Measurements from ENCODE around the gene CAPN2.

DNA sequence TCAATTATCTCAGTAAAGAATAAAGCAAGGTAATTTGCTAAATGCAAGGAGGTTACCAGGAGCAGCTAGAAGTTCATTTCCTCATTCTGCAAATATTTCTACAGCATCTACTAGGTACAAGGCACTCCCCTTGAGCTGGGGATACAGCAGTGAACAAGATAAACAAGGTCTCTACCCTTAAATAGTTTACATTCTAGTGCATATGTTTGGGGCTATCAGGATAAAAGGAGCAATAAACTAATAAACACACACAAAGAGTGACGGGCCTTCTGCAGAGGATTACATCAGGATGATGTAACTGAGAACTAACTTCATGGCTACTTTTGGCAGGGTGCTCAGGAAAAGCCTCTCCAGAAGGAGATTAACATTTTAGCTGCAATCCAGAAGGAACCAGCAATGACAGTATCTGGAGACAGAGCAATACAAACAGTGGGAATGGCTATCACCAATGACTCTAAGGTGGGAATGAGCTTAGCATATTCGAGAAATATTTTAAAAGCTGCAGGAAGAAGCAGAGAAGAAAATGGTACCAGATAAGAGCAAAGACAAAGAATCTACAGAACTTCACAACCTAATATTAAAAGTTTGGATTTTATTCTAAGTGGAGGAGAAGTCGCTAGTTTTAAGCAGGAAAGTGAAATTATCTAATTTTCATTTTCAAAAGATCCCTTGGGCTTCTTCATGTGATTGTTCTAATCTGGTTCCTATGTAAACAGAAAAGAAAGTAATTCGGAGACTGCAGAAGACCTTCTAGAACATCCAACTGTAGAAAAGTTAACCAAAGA lies 107.6 kb downstream of the CAPN2 start:
- TF ChIP-seq, protein P1, sequence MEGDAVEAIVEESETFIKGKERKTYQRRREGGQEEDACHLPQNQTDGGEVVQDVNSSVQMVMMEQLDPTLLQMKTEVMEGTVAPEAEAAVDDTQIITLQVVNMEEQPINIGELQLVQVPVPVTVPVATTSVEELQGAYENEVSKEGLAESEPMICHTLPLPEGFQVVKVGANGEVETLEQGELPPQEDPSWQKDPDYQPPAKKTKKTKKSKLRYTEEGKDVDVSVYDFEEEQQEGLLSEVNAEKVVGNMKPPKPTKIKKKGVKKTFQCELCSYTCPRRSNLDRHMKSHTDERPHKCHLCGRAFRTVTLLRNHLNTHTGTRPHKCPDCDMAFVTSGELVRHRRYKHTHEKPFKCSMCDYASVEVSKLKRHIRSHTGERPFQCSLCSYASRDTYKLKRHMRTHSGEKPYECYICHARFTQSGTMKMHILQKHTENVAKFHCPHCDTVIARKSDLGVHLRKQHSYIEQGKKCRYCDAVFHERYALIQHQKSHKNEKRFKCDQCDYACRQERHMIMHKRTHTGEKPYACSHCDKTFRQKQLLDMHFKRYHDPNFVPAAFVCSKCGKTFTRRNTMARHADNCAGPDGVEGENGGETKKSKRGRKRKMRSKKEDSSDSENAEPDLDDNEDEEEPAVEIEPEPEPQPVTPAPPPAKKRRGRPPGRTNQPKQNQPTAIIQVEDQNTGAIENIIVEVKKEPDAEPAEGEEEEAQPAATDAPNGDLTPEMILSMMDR (conservative IDR thresholded peaks at IDR 0.05; ENCODE audit: low read length): no peak
- TF ChIP-seq EZH2phosphoT487 (IDR thresholded peaks at IDR 0.05; ENCODE audit: borderline replicate concordance, low read depth, low read length): no peak

Data from OCI-LY7 (cell line).